Astrocyte (in vitro differentiated cells and primary cell): ENCODE data around the gene RSF1. TPM values are rescaled to one million over a fixed set of nuclear protein-coding genes. Genes with fewer than 3 reads are reported as not detected.
"Not testable (repeated sequence)": the region's sequence is repeated elsewhere in the genome, so short reads cannot be mapped to it uniquely, and the experiment has no call there.

Experiments used
- DNase-seq: peaks from one replicate; pipeline ENCODE4 v3.0.0-alpha.2; 2010; ENCODE audit warnings: low read depth
- FAIRE-seq: peaks from 2 replicates; lab custom pipeline; 2011; peaks lifted over from hg19 to GRCh38; lab: Jason Lieb, UNC
- H2AFZ ChIP-seq: 2 replicates; pipeline ENCODE4 v1.6.0; 2012; ENCODE audit warnings: low read depth, low read length, inconsistent platforms
- H3K27ac ChIP-seq: 2 replicates; pipeline ENCODE4 v1.5.1; 2011; ENCODE audit warnings: low read depth, low read length, inconsistent platforms
- H3K27me3 ChIP-seq: 2 replicates; pipeline ENCODE4 v1.6.0; 2011; ENCODE audit warnings: low read length, inconsistent platforms; ENCODE audit not compliant: insufficient read depth
- H3K36me3 ChIP-seq: 2 replicates; pipeline ENCODE4 v1.5.1; 2011; ENCODE audit warnings: low read length, inconsistent platforms; ENCODE audit not compliant: insufficient read depth
- H3K4me1 ChIP-seq: 2 replicates; pipeline ENCODE4 v1.5.1; 2011; ENCODE audit warnings: low read length, inconsistent platforms; ENCODE audit not compliant: insufficient read depth
- H3K4me2 ChIP-seq: 2 replicates; pipeline ENCODE4 v1.6.0; 2012; ENCODE audit warnings: low read length, inconsistent platforms
- H3K4me3 ChIP-seq: 2 replicates; pipeline ENCODE4 v1.5.1; 2011; ENCODE audit warnings: low read depth, mild to moderate bottlenecking, low read length, inconsistent platforms; ENCODE audit not compliant: insufficient read depth
- H3K79me2 ChIP-seq: 2 replicates; pipeline ENCODE4 v1.6.0; 2012; ENCODE audit warnings: mild to moderate bottlenecking, low read length, inconsistent platforms; ENCODE audit not compliant: insufficient read depth
- H3K9ac ChIP-seq: 2 replicates; pipeline ENCODE4 v1.6.0; 2012; ENCODE audit warnings: mild to moderate bottlenecking, low read length, inconsistent platforms
- H3K9me3 ChIP-seq: 2 replicates; pipeline ENCODE4 v1.5.1; 2012; ENCODE audit warnings: low read depth, mild to moderate bottlenecking, low read length, inconsistent platforms; ENCODE audit not compliant: insufficient read depth
- H4K20me1 ChIP-seq: 2 replicates; pipeline ENCODE4 v1.6.0; 2012; ENCODE audit warnings: low read length, inconsistent platforms; ENCODE audit not compliant: insufficient read depth
- H3K27ac Mint-ChIP-seq: one replicate; pipeline ENCODE4 v1.8.0; 2021; ENCODE audit warnings: mild to moderate bottlenecking, mixed read lengths; ENCODE audit not compliant: unreplicated experiment
- H3K27me3 Mint-ChIP-seq: one replicate; pipeline ENCODE4 v1.8.0; 2021; ENCODE audit warnings: low read depth, mixed read lengths; ENCODE audit not compliant: unreplicated experiment
- H3K36me3 Mint-ChIP-seq: one replicate; pipeline ENCODE4 v1.8.0; 2021; ENCODE audit warnings: low read depth, mixed read lengths; ENCODE audit not compliant: unreplicated experiment
- H3K4me1 Mint-ChIP-seq: one replicate; pipeline ENCODE4 v1.8.0; 2021; ENCODE audit warnings: low read depth, mixed read lengths; ENCODE audit not compliant: unreplicated experiment
- H3K4me3 Mint-ChIP-seq: one replicate; pipeline ENCODE4 v1.8.0; 2021; ENCODE audit warnings: mild to moderate bottlenecking, moderate library complexity, mixed read lengths; ENCODE audit not compliant: unreplicated experiment
- H3K9me3 Mint-ChIP-seq: one replicate; pipeline ENCODE4 v1.8.0; 2021; ENCODE audit warnings: mild to moderate bottlenecking, mixed read lengths; ENCODE audit not compliant: unreplicated experiment
- CTCF ChIP-seq: IDR thresholded peaks from 2 replicates; pipeline ENCODE4 v1.5.1; 2011; ENCODE audit warnings: low read depth, mild to moderate bottlenecking, inconsistent platforms, low read length, moderate library complexity; ENCODE audit not compliant: insufficient read depth
- EZH2 ChIP-seq: IDR thresholded peaks from 2 replicates; pipeline ENCODE4 v1.6.1; 2012; ENCODE audit warnings: mild to moderate bottlenecking, low read length, inconsistent platforms; ENCODE audit not compliant: insufficient read depth
- total RNA-seq: library from RNA; stranded (reverse); gene quantifications from 2 replicates; pipeline ENCODE4 v1.2.1, GENCODE V29; 2021

RSF1 gene
- total RNA-seq, 1 donor from 2014 or later: 84.0 TPM

GRCh38 chr11:77823775-77824174 lies 3.3 kb upstream of the RSF1 start:
- DNase-seq (peak; percentile 34), FAIRE-seq (no peak)
- TF ChIP-seq EZH2: no peak
- TF ChIP-seq CTCF: no peak
- Histone ChIP-seq H3K4me2 (no peak overlapping the region), H3K27me3 (no peaks in the 10 kb centered on the region), H2AFZ (no peak overlapping the region), H3K9ac (no peak overlapping the region), H3K79me2 (peaks cover 21% of the 10 kb centered on the region), H4K20me1 (peaks cover 10% of the 10 kb centered on the region), H3K4me1 (no peaks in the 10 kb centered on the region), H3K4me3 (no peak overlapping the region), H3K9me3 (no peaks in the 10 kb centered on the region), H3K36me3 (no peaks in the 10 kb centered on the region), H3K27ac (no peak overlapping the region)
- Mint-ChIP-seq H3K27ac (no peak overlapping the region), H3K27me3 (no peaks in the 10 kb centered on the region), H3K4me3 (peak overlapping the region; percentile 14), H3K36me3 (peaks cover 2% of the 10 kb centered on the region), H3K9me3 (no peaks in the 10 kb centered on the region), H3K4me1 (peaks cover 6% of the 10 kb centered on the region)

GRCh38 chr11:77822126-77822525 lies 1.6 kb upstream of the RSF1 start:
- FAIRE-seq, H3K9me3 Mint-ChIP-seq, DNase-seq, H3K9me3 ChIP-seq, H3K27me3 ChIP-seq, H3K36me3 Mint-ChIP-seq, H3K9ac ChIP-seq, H3K27ac Mint-ChIP-seq, H3K27ac ChIP-seq, H3K36me3 ChIP-seq, H2AFZ ChIP-seq, H3K4me1 ChIP-seq, H3K27me3 Mint-ChIP-seq: not testable (repeated sequence)
- Mint-ChIP-seq H3K4me1 (peaks cover 16% of the 10 kb centered on the region), H3K4me3 (peak overlapping the region; percentile 99)
- Histone ChIP-seq H4K20me1 (peaks cover 26% of the 10 kb centered on the region), H3K4me3 (peak overlapping the region; percentile 90), H3K79me2 (peaks cover 38% of the 10 kb centered on the region), H3K4me2 (peak overlapping the region; percentile 91)

DNA sequence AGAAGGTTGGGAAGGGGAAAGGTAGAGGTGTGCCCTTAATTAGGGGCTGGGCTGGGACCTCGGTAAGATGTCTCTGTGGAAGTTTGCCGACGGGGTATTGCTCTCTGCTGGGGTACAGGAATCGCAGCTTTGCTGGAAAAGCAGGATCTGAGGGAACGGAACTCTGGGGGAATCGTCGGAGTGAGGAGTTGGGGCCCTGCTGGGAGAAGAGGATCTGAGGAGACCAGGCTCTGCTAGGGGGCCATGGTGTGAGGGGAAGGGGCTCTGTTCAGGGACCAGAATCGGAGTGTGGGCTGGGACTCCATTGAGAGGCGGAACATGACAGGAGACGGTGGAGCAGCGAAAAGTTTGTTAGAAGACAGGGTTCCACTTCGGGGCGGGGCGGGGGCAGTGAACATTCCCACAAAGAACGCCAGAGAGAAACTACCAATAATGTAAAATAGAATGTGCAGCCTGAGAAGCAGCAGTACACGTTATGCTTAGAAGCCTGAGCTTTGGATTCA lies 878 bp upstream of the RSF1 start:
- Mint-ChIP-seq H3K27ac (peak overlapping the region; percentile 94), H3K4me3 (peak overlapping the region; percentile 99), H3K4me1 (peaks cover 19% of the 10 kb centered on the region), H3K36me3 (peaks cover under 1% of the 10 kb centered on the region), H3K9me3 (no peaks in the 10 kb centered on the region), H3K27me3 (no peaks in the 10 kb centered on the region)
- DNase-seq (peak; percentile 20), FAIRE-seq (no peak)
- Histone ChIP-seq H3K4me1 (no peaks in the 10 kb centered on the region), H3K27ac (peak overlapping the region; percentile 63), H3K4me3 (peak overlapping the region; percentile 90), H4K20me1 (peaks cover 33% of the 10 kb centered on the region), H3K9ac (peak overlapping the region; percentile 92), H3K36me3 (no peaks in the 10 kb centered on the region), H3K27me3 (no peaks in the 10 kb centered on the region), H3K79me2 (peaks cover 45% of the 10 kb centered on the region), H3K4me2 (peak overlapping the region; percentile 91), H3K9me3 (no peaks in the 10 kb centered on the region), H2AFZ (peak overlapping the region; percentile 84)
- TF ChIP-seq EZH2 (no peak), CTCF (no peak)
